ENCODE measurements around the gene GTF3C2. TPM values are rescaled to one million over a fixed set of nuclear protein-coding genes. Genes with fewer than 3 reads are reported as not detected.
"Not testable (repeated sequence)": the region's sequence is repeated elsewhere in the genome, so short reads cannot be mapped to it uniquely, and the experiment has no call there.

The GTF3C2 gene
- total and polyA plus RNA-seq, 8 donors: 45.2 to 71.7 (median 66.5) TPM

GRCh38 chr2:27323596-27324285 is 32.8 kb downstream of the GTF3C2 start:
- no peaks in the 10 kb centered on the region for H3K9me3 ChIP-seq
- H3K27me3 ChIP-seq: no peaks in the 10 kb centered on the region
- DNase-seq (peak in 2 of 4 donors; percentile 24 to 26), ATAC-seq (peak; percentile 45)
- H3K4me3 ChIP-seq: peak overlapping the region; percentile 62 to 81
- intact Hi-C loops (cut with DNase I): no loop called here
- TF ChIP-seq, protein P1, sequence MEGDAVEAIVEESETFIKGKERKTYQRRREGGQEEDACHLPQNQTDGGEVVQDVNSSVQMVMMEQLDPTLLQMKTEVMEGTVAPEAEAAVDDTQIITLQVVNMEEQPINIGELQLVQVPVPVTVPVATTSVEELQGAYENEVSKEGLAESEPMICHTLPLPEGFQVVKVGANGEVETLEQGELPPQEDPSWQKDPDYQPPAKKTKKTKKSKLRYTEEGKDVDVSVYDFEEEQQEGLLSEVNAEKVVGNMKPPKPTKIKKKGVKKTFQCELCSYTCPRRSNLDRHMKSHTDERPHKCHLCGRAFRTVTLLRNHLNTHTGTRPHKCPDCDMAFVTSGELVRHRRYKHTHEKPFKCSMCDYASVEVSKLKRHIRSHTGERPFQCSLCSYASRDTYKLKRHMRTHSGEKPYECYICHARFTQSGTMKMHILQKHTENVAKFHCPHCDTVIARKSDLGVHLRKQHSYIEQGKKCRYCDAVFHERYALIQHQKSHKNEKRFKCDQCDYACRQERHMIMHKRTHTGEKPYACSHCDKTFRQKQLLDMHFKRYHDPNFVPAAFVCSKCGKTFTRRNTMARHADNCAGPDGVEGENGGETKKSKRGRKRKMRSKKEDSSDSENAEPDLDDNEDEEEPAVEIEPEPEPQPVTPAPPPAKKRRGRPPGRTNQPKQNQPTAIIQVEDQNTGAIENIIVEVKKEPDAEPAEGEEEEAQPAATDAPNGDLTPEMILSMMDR (IDR thresholded peaks at IDR 0.05): no peak
- H3K36me3 ChIP-seq: peaks cover 0 to 30% of the 10 kb centered on the region in 2 donors
- peaks cover 14 to 33% of the 10 kb centered on the region in 2 donors for H3K4me1 ChIP-seq
- peak overlapping the region; percentile 89 to 94 for H3K27ac ChIP-seq

DNA sequence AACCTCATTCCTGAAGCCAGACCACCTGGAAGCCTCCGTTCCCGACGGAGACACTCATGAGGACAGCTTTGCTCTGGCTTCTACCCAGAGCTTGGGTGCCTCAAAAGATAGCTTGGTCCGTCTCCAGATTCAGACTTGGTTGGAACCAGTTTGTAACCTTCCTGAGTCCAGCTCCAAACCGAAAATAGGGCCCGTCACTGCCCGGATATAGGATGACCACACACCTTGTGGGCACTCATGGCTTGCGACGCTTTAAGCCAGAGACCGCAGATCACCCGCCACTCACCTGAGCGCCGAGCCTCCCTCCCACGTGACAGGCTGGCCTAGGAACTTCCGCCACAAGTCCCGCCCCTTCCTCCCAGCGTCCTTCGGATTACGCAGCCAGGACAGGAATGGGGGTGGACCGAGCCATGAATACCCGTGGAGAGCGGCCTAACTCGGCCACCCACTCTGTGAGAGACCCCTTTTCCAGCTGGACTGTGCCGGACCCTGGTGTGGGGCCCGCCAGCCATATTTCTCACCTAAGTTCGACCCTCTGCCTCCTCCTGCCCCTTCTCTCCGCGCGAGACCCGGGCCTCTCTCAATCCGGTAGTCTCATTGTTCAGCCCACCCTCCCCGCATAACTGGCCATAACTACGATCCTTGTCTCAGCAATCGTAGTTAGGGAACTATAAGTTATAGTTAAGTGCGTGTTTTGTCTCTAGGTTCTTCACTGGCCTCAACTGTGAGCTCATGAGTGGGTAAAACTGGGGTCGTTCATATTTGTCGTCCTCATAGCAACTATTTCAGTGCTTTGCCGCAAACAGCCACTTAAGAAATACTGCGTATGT is 33.6 kb downstream of the GTF3C2 start, which contains the start of gene MPV17:
MPV17 (minus strand) TSS at position 332 of the 830 bp plus-strand sequence. CDS start 580 bp downstream, outside the sequence.
- intact Hi-C loops (cut with DNase I): no loop called here
- peak within 1 kb of the TSS; percentile 89 to 94 for H3K27ac ChIP-seq
- ATAC-seq (peak; percentile 93), DNase-seq (peak; percentile 88 to 96 (median 94))
- H3K27me3 ChIP-seq: no peaks in the 10 kb centered on the region
- peaks cover 14 to 33% of the 10 kb centered on the region in 2 donors for H3K4me1 ChIP-seq
- peak within 1 kb of the TSS; percentile 62 to 81 for H3K4me3 ChIP-seq
- H3K9me3 ChIP-seq: no peaks in the 10 kb centered on the region
- TF ChIP-seq, protein P1 (IDR thresholded peaks at IDR 0.05): no peak
- peaks cover 0 to 23% of the 10 kb centered on the region in 2 donors for H3K36me3 ChIP-seq

- Histone ChIP-seq H3K27me3 (no peaks in the 10 kb centered on the region), H3K4me3 (peak overlapping the region; percentile 62 to 81), H3K4me1 (peaks cover 14 to 34% of the 10 kb centered on the region in 2 donors), H3K27ac (peak overlapping the region; percentile 89 to 94), H3K36me3 (peaks cover 0 to 21% of the 10 kb centered on the region in 2 donors), H3K9me3 (no peaks in the 10 kb centered on the region)
- peak; percentile 23 for ATAC-seq
- intact Hi-C loops (cut with DNase I): no loop called here
- TF ChIP-seq, protein P1 (IDR thresholded peaks at IDR 0.05): no peak
- DNase-seq: no peak
Observed at GRCh38 chr2:27322301-27322765, 34.2 kb downstream of the GTF3C2 start.

GRCh38 chr2:27320958-27321543 is 35.5 kb downstream of the GTF3C2 start:
- TF ChIP-seq, protein P1 (IDR thresholded peaks at IDR 0.05): peak in 1 of 2 donors; percentile 34
- intact Hi-C loops (cut with DNase I): no loop called here
- Histone ChIP-seq H3K36me3 (peaks cover 0 to 19% of the 10 kb centered on the region in 2 donors), H3K27ac (peak overlapping the region in 1 of 2 donors; percentile 39), H3K4me1 (peaks cover 14 to 38% of the 10 kb centered on the region in 2 donors), H3K9me3 (no peaks in the 10 kb centered on the region), H3K27me3 (no peaks in the 10 kb centered on the region), H3K4me3 (no peak overlapping the region)
- DNase-seq: peak in 2 of 4 donors; percentile 83
- ATAC-seq: peak; percentile 71

DNA sequence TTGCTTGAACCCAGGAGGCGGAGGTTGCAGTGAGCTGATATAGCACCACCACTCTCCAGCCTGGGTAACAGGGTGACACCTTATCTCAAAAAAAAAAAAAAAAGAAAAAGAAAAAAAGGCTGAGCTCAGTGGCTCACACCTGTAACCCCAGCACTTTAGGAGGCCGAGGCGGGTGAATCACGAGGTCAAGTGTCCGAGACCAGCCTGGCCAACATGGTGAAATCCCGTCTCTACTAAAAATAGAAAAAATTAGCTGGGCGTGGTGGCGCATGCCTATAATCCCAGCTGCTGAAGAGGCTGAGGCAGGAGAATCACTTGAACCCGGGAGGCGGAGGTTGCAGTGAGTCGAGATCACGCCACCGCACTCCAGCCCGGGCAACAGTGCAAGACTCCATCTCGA is 36.7 kb downstream of the GTF3C2 start:
- H3K9me3 ChIP-seq; intact Hi-C loops (cut with DNase I); H3K27ac ChIP-seq; DNase-seq; H3K4me3 ChIP-seq; H3K27me3 ChIP-seq; ATAC-seq: not testable (repeated sequence)
- Histone ChIP-seq H3K4me1 (peaks cover 14 to 38% of the 10 kb centered on the region in 2 donors), H3K36me3 (peaks cover 0 to 20% of the 10 kb centered on the region in 2 donors)

Measured in left lung (tissue), 10 donors.